Prostate gland (tissue), 2 donors: ENCODE results near the gene TSC22D2.

Experiments
- CTCF ChIP-seq, 4 experiments: fragments of 200-600 bp in 2 of 4; fragments of 450-650 bp in 2 of 4; sonication (generic) in 2 of 4; IDR thresholded peaks; 1 replicate in 3 of 4; 2 replicates in 1 of 4; pipeline ENCODE4 v1.5.1; 2016 to 2019; ENCODE audit warnings: antibody characterized with exemption in 4 of 4, mild to moderate bottlenecking in 2 of 4, moderate library complexity in 2 of 4
- POLR2AphosphoS5 ChIP-seq: sonication (generic); formaldehyde crosslinking; IDR thresholded peaks from one replicate; pipeline ENCODE4 v1.6.1; 2017; ENCODE audit warnings: antibody characterized with exemption

GRCh38 chr3:150433347-150433746 is 25.2 kb downstream of the TSC22D2 start:
- TF ChIP-seq POLR2AphosphoS5: no peak
- no peak for TF ChIP-seq CTCF (IDR thresholded peaks at IDR 0.05)
